KOPT-K1 (cell line): ENCODE measurements around the gene WDR26.

ENCODE experiments used
- H3K27ac ChIP-seq: fragments of 200-600 bp; sonication (generic); 2 replicates; pipeline ENCODE4 v1.5.1; 2016; ENCODE audit warnings: antibody characterized with exemption, mild to moderate bottlenecking, low read depth, low read length; ENCODE audit not compliant: poor library complexity, severe bottlenecking
- H3K36me3 ChIP-seq: fragments of 200-600 bp; sonication (generic); 2 replicates; pipeline ENCODE4 v1.5.1; 2017; ENCODE audit warnings: antibody characterized with exemption, mild to moderate bottlenecking, low read length, moderate library complexity; ENCODE audit not compliant: insufficient read depth
- H3K9me3 ChIP-seq: fragments of 200-600 bp; sonication (generic); 2 replicates; pipeline ENCODE4 v1.5.1; 2017; ENCODE audit warnings: antibody characterized with exemption, low read length, mild to moderate bottlenecking; ENCODE audit not compliant: insufficient read depth, poor library complexity, severe bottlenecking

WDR26 gene

GRCh38 chr1:224390517-224390916 lies 44.1 kb downstream of the WDR26 start:
- H3K36me3 ChIP-seq = peaks cover 99% of the 10 kb centered on the region
- no peak overlapping the region for H3K27ac ChIP-seq
- no peaks in the 10 kb centered on the region for H3K9me3 ChIP-seq

- no peak overlapping the region for H3K27ac ChIP-seq
- no peaks in the 10 kb centered on the region for H3K9me3 ChIP-seq
- H3K36me3 ChIP-seq = peaks cover 79% of the 10 kb centered on the region
These were observed 46.7 kb downstream of the WDR26 start for GRCh38 chr1:224387943-224388342.

GRCh38 chr1:224387302-224387912 lies 47.2 kb downstream of the WDR26 start:
- H3K36me3 ChIP-seq = peaks cover 74% of the 10 kb centered on the region
- no peaks in the 10 kb centered on the region for H3K9me3 ChIP-seq
- no peak overlapping the region for H3K27ac ChIP-seq

GRCh38 chr1:224383218-224383617 lies 51.4 kb downstream of the WDR26 start:
- Histone ChIP-seq H3K9me3 (no peaks in the 10 kb centered on the region), H3K27ac (no peak overlapping the region), H3K36me3 (peaks cover 49% of the 10 kb centered on the region)

- H3K9me3 ChIP-seq = no peaks in the 10 kb centered on the region
- no peak overlapping the region for H3K27ac ChIP-seq
- H3K36me3 ChIP-seq = peaks cover 49% of the 10 kb centered on the region
These were observed 52.6 kb downstream of the WDR26 start for GRCh38 chr1:224381880-224382548.

- peaks cover 51% of the 10 kb centered on the region for H3K36me3 ChIP-seq
These were observed 54.6 kb downstream of the WDR26 start for GRCh38 chr1:224380003-224380402.

GRCh38 chr1:224378855-224379631 lies 55.6 kb downstream of the WDR26 start:
- H3K9me3 ChIP-seq = no peaks in the 10 kb centered on the region
- H3K27ac ChIP-seq = no peak overlapping the region
- H3K36me3 ChIP-seq = peaks cover 58% of the 10 kb centered on the region

More at GRCh38 chr1:224380003-224380402, 54.6 kb downstream of the WDR26 start:
- Histone ChIP-seq H3K27ac (peak overlapping the region; percentile 24), H3K9me3 (no peaks in the 10 kb centered on the region)

GRCh38 chr1:224377676-224378006 lies 57.0 kb downstream of the WDR26 start:
- peaks cover 71% of the 10 kb centered on the region for H3K36me3 ChIP-seq
- H3K9me3 ChIP-seq = no peaks in the 10 kb centered on the region
- H3K27ac ChIP-seq = no peak overlapping the region

- Histone ChIP-seq H3K27ac (no peak overlapping the region), H3K9me3 (no peaks in the 10 kb centered on the region), H3K36me3 (peaks cover 92% of the 10 kb centered on the region)
These were observed 59.5 kb downstream of the WDR26 start for GRCh38 chr1:224375059-224375458.

DNA sequence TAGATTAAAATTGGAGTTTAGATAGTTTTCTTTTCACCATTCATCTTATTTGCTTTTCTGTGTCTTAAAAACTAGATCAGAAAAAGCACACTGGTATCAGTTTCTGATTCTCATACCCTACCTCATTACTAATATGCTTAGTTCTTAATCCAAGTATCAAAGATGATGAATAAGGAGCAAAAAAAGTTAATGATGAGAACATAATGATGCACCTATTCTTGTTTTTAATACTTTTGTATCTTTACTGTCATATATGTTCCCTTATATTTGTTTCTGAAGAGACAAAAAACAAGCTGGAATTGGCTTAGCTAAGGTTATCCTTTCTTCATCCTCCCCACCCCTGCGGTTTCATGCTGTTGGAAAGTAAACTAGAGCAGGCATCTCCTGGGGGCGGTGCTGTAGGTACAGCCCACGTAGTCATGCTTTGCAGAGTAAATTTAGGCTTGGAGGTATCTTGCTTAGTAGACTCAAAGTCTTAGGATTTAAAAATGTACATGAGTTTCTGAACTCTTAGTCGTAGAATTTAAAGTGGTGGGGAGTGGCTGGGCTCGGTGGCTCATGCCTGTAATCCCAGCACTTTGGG lies 61.5 kb downstream of the WDR26 start:
- Histone ChIP-seq H3K36me3 (peaks cover 99% of the 10 kb centered on the region), H3K27ac (no peak overlapping the region), H3K9me3 (no peaks in the 10 kb centered on the region)

DNA sequence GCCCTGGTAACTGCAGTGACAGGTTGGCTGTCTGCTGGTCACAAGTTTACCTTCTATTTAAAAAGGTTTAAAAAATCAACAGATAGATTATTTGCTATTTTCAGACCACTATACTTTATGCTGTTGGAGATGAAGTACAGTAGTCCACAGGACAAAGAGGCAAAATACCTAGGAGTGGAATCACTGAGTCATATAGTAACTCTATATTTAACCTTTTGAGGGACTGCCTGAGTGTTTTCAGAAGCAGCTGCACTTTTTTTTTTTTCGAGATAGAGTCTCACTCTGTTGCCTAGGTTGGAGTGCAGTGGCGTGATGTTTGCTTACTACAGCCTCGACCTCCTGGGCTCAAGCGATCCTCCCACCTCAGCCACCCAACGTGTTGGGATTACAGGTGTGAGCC lies 66.2 kb downstream of the WDR26 start:
- H3K36me3 ChIP-seq = peaks cover 96% of the 10 kb centered on the region
- H3K9me3 ChIP-seq = no peaks in the 10 kb centered on the region
- H3K27ac ChIP-seq = no peak overlapping the region

DNA sequence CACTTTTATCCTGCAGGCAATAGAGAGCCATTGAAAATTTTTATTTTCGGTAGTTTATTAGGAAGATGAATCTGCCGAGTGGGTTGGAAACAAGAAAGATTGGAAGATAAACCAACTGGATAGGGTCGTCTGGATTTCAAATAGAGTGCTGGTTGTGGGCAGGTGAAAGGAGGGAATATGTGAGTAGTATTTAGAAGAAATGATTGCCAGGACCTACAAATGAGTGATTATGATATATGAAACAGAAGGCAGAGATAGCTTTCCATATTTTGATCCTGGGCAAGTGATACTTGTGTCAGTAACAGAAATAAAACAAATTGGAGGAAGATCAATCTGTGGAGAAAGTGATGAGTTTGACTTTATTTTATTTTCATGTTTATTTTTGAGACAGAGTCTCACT lies 75.4 kb downstream of the WDR26 start:
- no peaks in the 10 kb centered on the region for H3K9me3 ChIP-seq
- no peak overlapping the region for H3K27ac ChIP-seq
- peaks cover 14% of the 10 kb centered on the region for H3K36me3 ChIP-seq

DNA sequence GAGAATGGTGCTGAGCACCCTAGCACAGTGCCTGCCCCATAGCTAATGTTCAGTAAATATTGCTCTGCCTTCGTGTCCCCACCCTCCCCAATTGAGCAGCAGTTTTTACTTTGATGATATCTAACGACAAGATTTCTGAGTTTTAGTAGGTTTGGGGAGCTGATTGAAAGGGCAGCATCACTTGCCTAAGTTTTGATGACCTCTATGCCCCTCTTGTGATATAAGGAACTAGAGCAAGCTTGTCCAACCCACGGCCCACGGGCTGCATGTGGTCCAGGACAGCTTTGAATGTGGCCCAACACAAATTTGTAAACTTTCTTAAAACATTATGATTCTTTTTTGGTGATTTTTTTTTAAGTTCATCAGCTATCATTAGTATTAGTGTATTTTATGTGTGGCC lies 76.4 kb downstream of the WDR26 start:
- no peak overlapping the region for H3K27ac ChIP-seq
- H3K36me3 ChIP-seq = 0 out of 2 replicates have a peak, but pooled peaks cover 6% of the 10 kb centered on the region
- no peaks in the 10 kb centered on the region for H3K9me3 ChIP-seq

GRCh38 chr1:224357626-224358124 lies 76.9 kb downstream of the WDR26 start:
- H3K9me3 ChIP-seq = no peaks in the 10 kb centered on the region
- 0 out of 2 replicates have a peak, but pooled peaks cover 6% of the 10 kb centered on the region for H3K36me3 ChIP-seq
- peak overlapping the region; percentile 75 for H3K27ac ChIP-seq
